Activated B cell treated with CpG ODN at 0.5 μM for 24 hours (primary cell): ENCODE data around the gene THOC5. TPM values are rescaled to one million over a fixed set of nuclear protein-coding genes. Genes with fewer than 3 reads are reported as not detected.
"Not testable (repeated sequence)": the region's sequence is repeated elsewhere in the genome, so short reads cannot be mapped to it uniquely, and the experiment has no call there.

ENCODE experiments used
- ATAC-seq: fragments of 200-7000 bp; cut with Tn5 transposase; one replicate; pipeline ENCODE4 v1.10.0; 2021; ENCODE audit warnings: low read depth, mild to moderate bottlenecking, moderate library complexity
- CTCF ChIA-PET: fragments of 350-600 bp; sonication (Branson Sonifier 250); formaldehyde crosslinking; loops from one replicate; lab custom pipeline; 2021; ENCODE audit warnings: antibody characterized with exemption; lab: Charles Lee
- POLR2A ChIA-PET: fragments of 350-600 bp; sonication (Branson Sonifier 250); formaldehyde crosslinking; loops from one replicate; lab custom pipeline; 2021; ENCODE audit warnings: antibody characterized with exemption; lab: Charles Lee
- DNase-seq: peaks from one replicate; pipeline ENCODE4 v3.0.0; 2022
- H3K27ac Mint-ChIP-seq: one replicate; pipeline ENCODE4 v1.8.0; 2020; ENCODE audit warnings: mixed read lengths
- H3K27me3 Mint-ChIP-seq: one replicate; pipeline ENCODE4 v1.8.0; 2021; ENCODE audit warnings: mixed read lengths
- H3K36me3 Mint-ChIP-seq: one replicate; pipeline ENCODE4 v1.8.0; 2021; ENCODE audit warnings: low read depth, mixed read lengths
- H3K4me1 Mint-ChIP-seq: one replicate; pipeline ENCODE4 v1.8.0; 2021; ENCODE audit warnings: mixed read lengths
- H3K4me3 Mint-ChIP-seq: one replicate; pipeline ENCODE4 v1.8.0; 2020; ENCODE audit warnings: mild to moderate bottlenecking, mixed read lengths
- H3K9me3 Mint-ChIP-seq: one replicate; pipeline ENCODE4 v1.8.0; 2020; ENCODE audit warnings: mixed read lengths
- CTCF ChIP-seq: fragments of 200-600 bp; IDR thresholded peaks from one replicate; pipeline ENCODE4 v1.8.0; 2022; ENCODE audit warnings: antibody characterized with exemption, mild to moderate bottlenecking
- intact Hi-C: fragments of 100-400 bp; cut with micrococcal nuclease; formaldehyde crosslinking; loops from one replicate; pipeline ENCODE4 v1.15.1; 2024
- total RNA-seq: library from RNA; stranded (reverse); gene quantifications from 2 replicates; pipeline ENCODE4 v1.2.3, GENCODE V29; 2022

The THOC5 gene
- total RNA-seq, 1 donor from 2014 or later = 44.1 TPM

- intact Hi-C loops = no loop called here
These were observed 59.9 kb downstream of the THOC5 start for GRCh38 chr22:29493636-29494035.

GRCh38 chr22:29491012-29491411 is 62.5 kb downstream of the THOC5 start:
- no peak for TF ChIP-seq CTCF
- Mint-ChIP-seq H3K27ac (no peak overlapping the region), H3K9me3 (peaks cover 5% of the 10 kb centered on the region), H3K27me3 (peaks cover 7% of the 10 kb centered on the region), H3K36me3 (peaks cover 3% of the 10 kb centered on the region), H3K4me3 (no peak overlapping the region), H3K4me1 (peaks cover 25% of the 10 kb centered on the region)
- ATAC-seq (no peak), DNase-seq (no peak)
- ChIA-PET CTCF (no interaction called here), POLR2A (no interaction called here)
- intact Hi-C loops = no loop called here

More at GRCh38 chr22:29493636-29494035, 59.9 kb downstream of the THOC5 start:
- peaks cover 5% of the 10 kb centered on the region for H3K9me3 Mint-ChIP-seq
- ChIA-PET CTCF (no interaction called here), POLR2A (no interaction called here)
- peaks cover 3% of the 10 kb centered on the region for H3K36me3 Mint-ChIP-seq
- peaks cover 2% of the 10 kb centered on the region for H3K27me3 Mint-ChIP-seq
- peaks cover 18% of the 10 kb centered on the region for H3K4me1 Mint-ChIP-seq
- no peak for TF ChIP-seq CTCF
- no peak overlapping the region for H3K27ac Mint-ChIP-seq
- no peak for ATAC-seq
- no peak overlapping the region for H3K4me3 Mint-ChIP-seq
- no peak for DNase-seq

- DNase-seq, H3K27me3 Mint-ChIP-seq, CTCF ChIA-PET, H3K36me3 Mint-ChIP-seq, H3K9me3 Mint-ChIP-seq: not testable (repeated sequence)
- Mint-ChIP-seq H3K4me1 (peaks cover 25% of the 10 kb centered on the region), H3K4me3 (peak overlapping the region; percentile 15), H3K27ac (peak overlapping the region; percentile 46)
- POLR2A ChIA-PET = interaction anchor here (0.6 to 0.8 kb wide), 2 partner anchors 32 to 88 kb away, joined by 3 to 5 read pairs; no protein-coding TSS in a partner anchor
- intact Hi-C loops = loop anchor here (2.0 kb wide), 1 partner anchor 14 kb away; no protein-coding TSS in a partner anchor
- peak; percentile 71 for ATAC-seq
These were observed 64.3 kb downstream of the THOC5 start for GRCh38 chr22:29489127-29489780.

- DNase-seq (no peak), ATAC-seq (no peak)
- Mint-ChIP-seq H3K36me3 (no peaks in the 10 kb centered on the region), H3K27me3 (peaks cover 11% of the 10 kb centered on the region), H3K9me3 (no peaks in the 10 kb centered on the region), H3K27ac (no peak overlapping the region), H3K4me3 (no peak overlapping the region), H3K4me1 (peaks cover 25% of the 10 kb centered on the region)
- no peak for TF ChIP-seq CTCF
- CTCF ChIA-PET = interaction anchor here (0.9 kb wide), 1 partner anchor 17 kb away, joined by 3 read pairs; no protein-coding TSS in a partner anchor
- POLR2A ChIA-PET = no interaction called here
- intact Hi-C loops = no loop called here
These were observed 66.1 kb downstream of the THOC5 start for GRCh38 chr22:29487426-29487986.

- no peaks in the 10 kb centered on the region for H3K9me3 Mint-ChIP-seq
- ATAC-seq = no peak
- peaks cover 25% of the 10 kb centered on the region for H3K27me3 Mint-ChIP-seq
- H3K4me1 Mint-ChIP-seq = peaks cover 28% of the 10 kb centered on the region
- CTCF ChIA-PET = no interaction called here
- H3K36me3 Mint-ChIP-seq = no peaks in the 10 kb centered on the region
- DNase-seq = no peak
- H3K27ac Mint-ChIP-seq = no peak overlapping the region
- TF ChIP-seq CTCF = no peak
- intact Hi-C loops = no loop called here
- POLR2A ChIA-PET = interaction anchor here (0.5 to 1.4 kb wide), 2 partner anchors 13 to 131 kb away, joined by 4 to 5 read pairs; no protein-coding TSS in a partner anchor
- H3K4me3 Mint-ChIP-seq = no peak overlapping the region
These were observed 68.1 kb downstream of the THOC5 start for GRCh38 chr22:29485448-29485847.
